ENCODE results near the gene OBSCN.

The OBSCN gene

GRCh38 chr1:228321895-228322294 is 114.1 kb downstream of the OBSCN start:
- no peak for DNase-seq (ENCODE audit: low read depth)

GRCh38 chr1:228323401-228323800 is 115.6 kb downstream of the OBSCN start:
- DNase-seq (ENCODE audit: low read depth), result no peak

- no peak for DNase-seq (ENCODE audit: low read depth)
These were observed 117.4 kb downstream of the OBSCN start for GRCh38 chr1:228325267-228325666.

GRCh38 chr1:228329887-228330286 is 122.0 kb downstream of the OBSCN start:
- DNase-seq (ENCODE audit: low read depth), result no peak

GRCh38 chr1:228332797-228333738 is 125.2 kb downstream of the OBSCN start:
- DNase-seq (ENCODE audit: low read depth), result no peak

GRCh38 chr1:228333739-228334115 is 125.9 kb downstream of the OBSCN start:
- no peak for DNase-seq (ENCODE audit: low read depth)

GRCh38 chr1:228334226-228334935 is 126.5 kb downstream of the OBSCN start:
- no peak for DNase-seq (ENCODE audit: low read depth)

GRCh38 chr1:228334954-228335353 is 127.1 kb downstream of the OBSCN start:
- DNase-seq (ENCODE audit: low read depth), result no peak

- DNase-seq (ENCODE audit: low read depth), result no peak
These were observed 127.8 kb downstream of the OBSCN start for GRCh38 chr1:228335406-228336307.

- no peak for DNase-seq (ENCODE audit: low read depth)
These were observed 128.6 kb downstream of the OBSCN start for GRCh38 chr1:228336308-228337030.

- no peak for DNase-seq (ENCODE audit: low read depth)
These were observed 129.3 kb downstream of the OBSCN start for GRCh38 chr1:228337031-228337564.

- no peak for DNase-seq (ENCODE audit: low read depth)
These were observed 130.1 kb downstream of the OBSCN start for GRCh38 chr1:228337711-228338520.

- no peak for DNase-seq (ENCODE audit: low read depth)
These were observed 130.7 kb downstream of the OBSCN start for GRCh38 chr1:228338521-228339051.

- no peak for DNase-seq (ENCODE audit: low read depth)
These were observed 131.3 kb downstream of the OBSCN start for GRCh38 chr1:228339059-228339704.

GRCh38 chr1:228339766-228340685 is 132.2 kb downstream of the OBSCN start:
- no peak for DNase-seq (ENCODE audit: low read depth)

- DNase-seq (ENCODE audit: low read depth), result no peak
These were observed 133.0 kb downstream of the OBSCN start for GRCh38 chr1:228340686-228341449.

GRCh38 chr1:228341450-228341813 is 133.6 kb downstream of the OBSCN start:
- DNase-seq (ENCODE audit: low read depth), result no peak
